GM23338 (cell line): ENCODE data around the gene GLT6D1. TPM values are rescaled to one million over a fixed set of nuclear protein-coding genes. Genes with fewer than 3 reads are reported as not detected.

ENCODE experiments used
- ATAC-seq: fragments of 200-7000 bp; cut with Tn5 transposase; 3 replicates; pipeline ENCODE4 v1.9.1; 2020
- DNase-seq: peaks from one replicate; pipeline ENCODE4 v3.0.0-alpha.2; 2015; ENCODE audit warnings: low spot score
- H2AFZ ChIP-seq: fragments of 200-600 bp; sonication (generic); 2 replicates; pipeline ENCODE4 v1.8.0; 2016; ENCODE audit warnings: antibody characterized with exemption, mild to moderate bottlenecking, moderate library complexity
- H3F3A ChIP-seq: fragments of 200-600 bp; sonication (generic); replicated peaks from 2 replicates; pipeline ENCODE4 v1.8.0; 2017; ENCODE audit warnings: antibody characterized with exemption, mixed run types, low read depth
- H3K27ac ChIP-seq: fragments of 200-600 bp; sonication (generic); 2 replicates; pipeline ENCODE4 v1.6.1; 2016; ENCODE audit warnings: low read depth
- H3K27me3 ChIP-seq: fragments of 200-600 bp; sonication (generic); 2 replicates; pipeline ENCODE4 v1.8.0; 2016; ENCODE audit warnings: mild to moderate bottlenecking, mixed run types, moderate library complexity; ENCODE audit not compliant: insufficient read depth
- H3K36me3 ChIP-seq: fragments of 200-600 bp; sonication (generic); 2 replicates; pipeline ENCODE4 v1.8.0; 2016; ENCODE audit warnings: mild to moderate bottlenecking; ENCODE audit not compliant: insufficient read depth
- H3K4me1 ChIP-seq: fragments of 200-600 bp; sonication (generic); 2 replicates; pipeline ENCODE4 v1.8.0; 2016; ENCODE audit warnings: mild to moderate bottlenecking, moderate library complexity; ENCODE audit not compliant: insufficient read depth
- H3K4me2 ChIP-seq: fragments of 200-600 bp; sonication (generic); 2 replicates; pipeline ENCODE4 v1.7.1; 2017; ENCODE audit warnings: mixed run types
- H3K4me3 ChIP-seq: fragments of 200-600 bp; sonication (generic); 2 replicates; pipeline ENCODE4 v1.6.1; 2016; ENCODE audit warnings: mixed run types
- H3K79me2 ChIP-seq: fragments of 200-600 bp; sonication (generic); replicated peaks from 2 replicates; pipeline ENCODE4 v1.8.0; 2017; ENCODE audit warnings: mild to moderate bottlenecking; ENCODE audit not compliant: insufficient read depth
- H3K9me2 ChIP-seq: fragments of 200-600 bp; sonication (generic); 2 replicates; pipeline ENCODE4 v1.8.0; 2017; ENCODE audit not compliant: insufficient read depth
- H4K20me1 ChIP-seq: fragments of 200-600 bp; sonication (generic); replicated peaks from 2 replicates; pipeline ENCODE4 v1.8.0; 2017; ENCODE audit warnings: mild to moderate bottlenecking; ENCODE audit not compliant: insufficient read depth
- H3K27ac Mint-ChIP-seq: 2 replicates; pipeline ENCODE4 v1.8.0; 2020; ENCODE audit warnings: inconsistent platforms, mild to moderate bottlenecking, moderate library complexity, mixed read lengths
- H3K27me3 Mint-ChIP-seq: 3 replicates; pipeline ENCODE4 v1.8.0; 2022; ENCODE audit warnings: low read depth, mild to moderate bottlenecking, moderate library complexity, mixed read lengths, inconsistent platforms; ENCODE audit not compliant: insufficient read depth, poor library complexity
- H3K36me3 Mint-ChIP-seq: 3 replicates; pipeline ENCODE4 v1.8.0; 2021; ENCODE audit warnings: low read depth, mild to moderate bottlenecking, inconsistent platforms, moderate library complexity, mixed read lengths
- H3K4me1 Mint-ChIP-seq: 3 replicates; pipeline ENCODE4 v1.8.0; 2020; ENCODE audit warnings: mild to moderate bottlenecking, inconsistent platforms, mixed read lengths
- H3K4me3 Mint-ChIP-seq: 3 replicates; pipeline ENCODE4 v1.8.0; 2021; ENCODE audit warnings: moderate library complexity, mild to moderate bottlenecking, inconsistent platforms, mixed read lengths
- H3K9me3 Mint-ChIP-seq: 3 replicates; pipeline ENCODE4 v1.8.0; 2020; ENCODE audit warnings: moderate library complexity, mild to moderate bottlenecking, inconsistent platforms, mixed read lengths
- CREB1 ChIP-seq: fragments of 250-450 bp; sonication (Bioruptor Pico); IDR thresholded peaks from 2 replicates; pipeline ENCODE4 v1.5.0; 2020; ENCODE audit warnings: low read depth, mild to moderate bottlenecking, moderate library complexity
- ETS1 ChIP-seq: IDR thresholded peaks from 2 replicates; pipeline ENCODE4 v1.6.1; 2016; ENCODE audit warnings: antibody characterized with exemption
- EZH2 ChIP-seq: fragments of 200-600 bp; sonication (generic); IDR thresholded peaks from one replicate; pipeline ENCODE4 v1.8.0; 2017; ENCODE audit warnings: antibody characterized with exemption, mild to moderate bottlenecking, low read depth; ENCODE audit not compliant: unreplicated experiment
- EZH2phosphoT487 ChIP-seq: fragments of 200-600 bp; sonication (generic); IDR thresholded peaks from one replicate; pipeline ENCODE4 v1.8.1; 2018; ENCODE audit warnings: antibody characterized with exemption; ENCODE audit not compliant: unreplicated experiment
- JUNB ChIP-seq: IDR thresholded peaks from one replicate; pipeline ENCODE4 v1.6.1; 2016; ENCODE audit warnings: antibody characterized with exemption; ENCODE audit not compliant: unreplicated experiment
- NANOG ChIP-seq: IDR thresholded peaks from 2 replicates; pipeline ENCODE4 v1.6.1; 2016; ENCODE audit warnings: antibody characterized with exemption, borderline replicate concordance
- POLR2AphosphoS5 ChIP-seq: IDR thresholded peaks from 2 replicates; pipeline ENCODE4 v1.6.1; 2016; ENCODE audit warnings: antibody characterized with exemption, low read depth
- REST ChIP-seq: IDR thresholded peaks from one replicate; pipeline ENCODE4 v1.6.1; 2018; ENCODE audit warnings: antibody characterized with exemption; ENCODE audit not compliant: unreplicated experiment
- STAT1 ChIP-seq: IDR thresholded peaks from one replicate; pipeline ENCODE4 v1.6.1; 2016; ENCODE audit warnings: antibody characterized with exemption; ENCODE audit not compliant: unreplicated experiment
- ZNF114 ChIP-seq: fragments of 250-450 bp; sonication (Bioruptor Pico); IDR thresholded peaks from 2 replicates; pipeline ENCODE4 v1.5.0; 2020; ENCODE audit warnings: mild to moderate bottlenecking, moderate library complexity
- ZNF331 ChIP-seq: fragments of 250-450 bp; sonication (Bioruptor Pico); IDR thresholded peaks from 2 replicates; pipeline ENCODE4 v1.5.0; 2020; ENCODE audit warnings: low read depth, mild to moderate bottlenecking, moderate library complexity
- ZNF462 ChIP-seq: fragments of 250-450 bp; sonication (Bioruptor Pico); IDR thresholded peaks from 2 replicates; pipeline ENCODE4 v1.5.0; 2020; ENCODE audit warnings: mild to moderate bottlenecking, moderate library complexity
- polyA plus RNA-seq: library from polyadenylated mRNA; unstranded; fragments of >200 nt; fragmentation: Nextera tagmentation; extraction: Ambion mirVana; gene quantifications from 2 replicates; pipeline ENCODE4 v1.2.1, GENCODE V29; 2016
- total RNA-seq: library from RNA; depleted of rRNA; stranded (reverse); fragments of >200 nt; shearing (Covaris generic); gene quantifications from 2 replicates; pipeline ENCODE4 v1.2.3, GENCODE V29; 2014
- TF ChIP-seq, protein P1 (sequence below), 2 experiments: fragments of 200-600 bp in 1 of 2; sonication (generic) in 1 of 2; conservative IDR thresholded peaks; 2 replicates each; pipeline versions ENCODE4 v1.5.1 to v1.6.1; 2016 to 2017; ENCODE audit warnings: antibody characterized with exemption in 2 of 2, low read depth in 2 of 2, mild to moderate bottlenecking in 2 of 2, moderate library complexity in 1 of 2

GLT6D1 gene
- total and polyA plus RNA-seq, 2 experiments from 2014 or later, result not detected

- Mint-ChIP-seq H3K36me3 (peaks cover 14% of the 10 kb centered on the region), H3K27me3 (peaks cover 1% of the 10 kb centered on the region), H3K4me3 (no peak overlapping the region), H3K27ac (no peak overlapping the region), H3K9me3 (peaks cover 28% of the 10 kb centered on the region), H3K4me1 (peaks cover 6% of the 10 kb centered on the region)
- Histone ChIP-seq H2AFZ (no peak overlapping the region), H3K79me2 (no peaks in the 10 kb centered on the region), H3K4me1 (no peaks in the 10 kb centered on the region; the same call in 1 of the 2 replicates), H4K20me1 (no peaks in the 10 kb centered on the region), H3K27ac (no peak overlapping the region), H3K27me3 (no peaks in the 10 kb centered on the region), H3K4me2 (no peak overlapping the region), H3F3A (no peaks in the 10 kb centered on the region), H3K36me3 (no peaks in the 10 kb centered on the region), H3K9me2 (no peaks in the 10 kb centered on the region), H3K4me3 (no peak overlapping the region)
- ATAC-seq (no peak), DNase-seq (no peak)
- no peak for TF ChIP-seq ZNF462
- no peak for TF ChIP-seq EZH2
- TF ChIP-seq EZH2phosphoT487, result no peak
- TF ChIP-seq NANOG, result no peak
- no peak for TF ChIP-seq POLR2AphosphoS5
- TF ChIP-seq ZNF331 (CRISPR knock-in tag), result no peak
- TF ChIP-seq JUNB, result no peak
- no peak for TF ChIP-seq ETS1
- TF ChIP-seq, protein P1, sequence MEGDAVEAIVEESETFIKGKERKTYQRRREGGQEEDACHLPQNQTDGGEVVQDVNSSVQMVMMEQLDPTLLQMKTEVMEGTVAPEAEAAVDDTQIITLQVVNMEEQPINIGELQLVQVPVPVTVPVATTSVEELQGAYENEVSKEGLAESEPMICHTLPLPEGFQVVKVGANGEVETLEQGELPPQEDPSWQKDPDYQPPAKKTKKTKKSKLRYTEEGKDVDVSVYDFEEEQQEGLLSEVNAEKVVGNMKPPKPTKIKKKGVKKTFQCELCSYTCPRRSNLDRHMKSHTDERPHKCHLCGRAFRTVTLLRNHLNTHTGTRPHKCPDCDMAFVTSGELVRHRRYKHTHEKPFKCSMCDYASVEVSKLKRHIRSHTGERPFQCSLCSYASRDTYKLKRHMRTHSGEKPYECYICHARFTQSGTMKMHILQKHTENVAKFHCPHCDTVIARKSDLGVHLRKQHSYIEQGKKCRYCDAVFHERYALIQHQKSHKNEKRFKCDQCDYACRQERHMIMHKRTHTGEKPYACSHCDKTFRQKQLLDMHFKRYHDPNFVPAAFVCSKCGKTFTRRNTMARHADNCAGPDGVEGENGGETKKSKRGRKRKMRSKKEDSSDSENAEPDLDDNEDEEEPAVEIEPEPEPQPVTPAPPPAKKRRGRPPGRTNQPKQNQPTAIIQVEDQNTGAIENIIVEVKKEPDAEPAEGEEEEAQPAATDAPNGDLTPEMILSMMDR (conservative IDR thresholded peaks at IDR 0.05; ENCODE audit: low read depth in 2 of 2), result no peak
- TF ChIP-seq ZNF114 (CRISPR knock-in tag), result no peak
- no peak for TF ChIP-seq REST
- no peak for TF ChIP-seq STAT1
- no peak for TF ChIP-seq CREB1
Observed at GRCh38 chr9:135659252-135659651, 19.9 kb upstream of the GLT6D1 start.
